GM18517 (cell line): ENCODE measurements around the gene FAM83G.
"Not testable (repeated sequence)": the region's sequence is repeated elsewhere in the genome, so short reads cannot be mapped to it uniquely, and the experiment has no call there.

ENCODE experiments used
- ATAC-seq: cut with Tn5 transposase; IDR thresholded peaks from one replicate; pipeline ENCODE4 v1.9.1; 2021; ENCODE audit warnings: mild to moderate bottlenecking, moderate library complexity; ENCODE audit not compliant: unreplicated experiment

The FAM83G gene

GRCh38 chr17:19023209-19023999, 18.8 kb upstream of the FAM83G start:
- no peak for ATAC-seq

DNA sequence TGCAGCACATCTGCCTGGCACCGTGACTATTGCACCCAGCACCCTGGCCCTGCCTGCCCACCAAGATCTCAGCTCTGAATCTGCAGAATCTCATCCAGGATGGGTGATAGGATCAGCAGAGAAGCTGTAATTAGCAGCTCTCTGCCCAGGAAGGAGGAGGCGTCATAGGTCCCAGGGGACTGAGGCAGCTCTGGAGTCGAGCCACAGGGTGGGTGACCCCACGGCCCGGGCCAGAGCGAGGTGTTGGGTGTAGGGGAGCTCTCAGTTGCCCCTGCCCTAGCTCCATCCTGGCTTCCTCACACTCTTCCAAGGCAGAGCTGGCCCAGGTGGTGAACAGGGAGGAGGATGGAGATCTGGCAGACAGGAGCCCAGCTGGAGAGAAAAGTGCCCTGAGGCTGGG, 18.2 kb upstream of the FAM83G start:
- no peak for ATAC-seq

- ATAC-seq: no peak
These were observed 17.6 kb upstream of the FAM83G start for GRCh38 chr17:19022128-19022527.

DNA sequence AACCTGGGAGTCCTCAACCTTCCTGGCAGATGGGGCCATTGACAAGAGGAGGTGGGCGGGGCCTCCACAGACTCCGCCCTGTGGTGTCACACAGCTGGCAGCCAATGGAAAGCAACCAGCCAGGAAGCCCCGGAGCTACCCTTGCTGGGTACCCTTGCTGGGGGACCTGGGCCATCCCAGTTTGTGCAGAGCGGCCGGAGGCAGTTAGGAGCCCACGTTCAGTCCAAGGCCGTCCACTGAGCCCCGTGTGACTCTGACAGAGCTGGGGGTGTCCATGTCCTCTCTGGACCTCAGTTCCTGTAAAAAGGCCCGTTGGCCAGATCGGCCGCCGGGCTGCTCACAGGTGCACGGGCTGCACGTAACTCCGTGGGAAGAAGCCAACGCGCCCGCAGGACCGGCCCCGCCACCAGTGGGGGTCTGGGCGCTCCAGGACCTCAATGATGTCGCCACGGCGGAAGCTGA, 17.1 kb upstream of the FAM83G start:
- no peak for ATAC-seq

GRCh38 chr17:19021011-19021621, 16.6 kb upstream of the FAM83G start:
- ATAC-seq: not testable (repeated sequence)

- ATAC-seq: no peak
These were observed 15.5 kb upstream of the FAM83G start for GRCh38 chr17:19020016-19020415.

DNA sequence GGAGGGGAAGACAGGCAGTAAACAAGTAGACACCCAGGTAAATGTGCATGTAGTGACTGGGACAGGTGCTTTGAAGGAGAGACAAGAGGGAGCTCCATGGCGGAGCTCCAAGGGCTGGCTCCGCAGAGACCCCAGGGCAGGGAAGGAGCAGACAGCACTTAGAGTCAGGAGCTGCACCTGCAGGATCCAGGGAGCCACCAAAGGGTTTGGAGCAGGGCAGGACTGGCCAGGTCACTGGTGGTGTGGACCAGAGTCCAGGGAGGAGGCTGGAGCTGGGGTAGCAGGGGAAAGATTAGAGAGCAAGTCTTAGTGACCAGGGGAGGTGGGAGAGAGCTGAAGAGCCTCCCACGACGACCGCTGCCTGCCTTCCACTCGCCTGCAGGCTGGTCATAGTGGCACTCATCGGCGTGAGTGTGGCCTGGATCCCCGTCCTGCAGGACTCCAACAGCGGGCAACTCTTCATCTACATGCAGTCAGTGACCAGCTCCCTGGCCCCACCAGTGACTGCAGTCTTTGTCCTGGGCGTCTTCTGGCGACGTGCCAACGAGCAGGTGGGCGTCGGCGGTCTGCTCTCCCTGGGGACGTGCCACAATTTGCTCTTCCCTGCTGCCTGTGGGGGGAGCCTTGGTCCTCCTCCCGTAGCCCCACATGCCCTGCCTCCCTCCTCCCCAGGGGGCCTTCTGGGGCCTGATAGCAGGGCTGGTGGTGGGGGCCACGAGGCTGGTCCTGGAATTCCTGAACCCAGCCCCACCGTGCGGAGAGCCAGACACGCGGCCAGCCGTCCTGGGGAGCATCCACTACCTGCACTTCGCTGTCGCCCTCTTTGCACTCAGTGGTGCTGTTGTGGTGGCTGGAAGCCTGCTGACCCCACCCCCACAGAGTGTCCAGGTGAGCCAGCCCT, 14.7 kb upstream of the FAM83G start:
- ATAC-seq: no peak

DNA sequence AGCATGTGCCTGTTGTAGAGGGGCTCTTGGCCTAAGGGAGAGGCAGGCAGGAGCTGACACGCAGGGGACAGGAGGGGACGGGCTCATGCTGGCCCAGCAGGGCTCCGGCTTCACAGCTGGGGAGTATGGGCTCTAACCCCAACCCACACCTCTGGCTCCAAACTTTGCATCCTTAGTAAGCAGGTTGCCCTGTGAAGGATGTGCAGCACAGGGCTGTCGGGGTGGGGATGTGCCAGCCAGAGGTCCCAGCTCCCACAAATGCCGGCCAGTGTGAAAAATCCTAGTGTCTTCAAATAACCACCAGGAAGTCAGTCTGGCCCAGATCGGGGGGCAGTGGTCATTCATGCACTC, 14.0 kb upstream of the FAM83G start:
- ATAC-seq: no peak

GRCh38 chr17:19017804-19018599, 13.4 kb upstream of the FAM83G start:
- ATAC-seq: no peak

- ATAC-seq: no peak
These were observed 12.8 kb upstream of the FAM83G start for GRCh38 chr17:19017401-19017800.

DNA sequence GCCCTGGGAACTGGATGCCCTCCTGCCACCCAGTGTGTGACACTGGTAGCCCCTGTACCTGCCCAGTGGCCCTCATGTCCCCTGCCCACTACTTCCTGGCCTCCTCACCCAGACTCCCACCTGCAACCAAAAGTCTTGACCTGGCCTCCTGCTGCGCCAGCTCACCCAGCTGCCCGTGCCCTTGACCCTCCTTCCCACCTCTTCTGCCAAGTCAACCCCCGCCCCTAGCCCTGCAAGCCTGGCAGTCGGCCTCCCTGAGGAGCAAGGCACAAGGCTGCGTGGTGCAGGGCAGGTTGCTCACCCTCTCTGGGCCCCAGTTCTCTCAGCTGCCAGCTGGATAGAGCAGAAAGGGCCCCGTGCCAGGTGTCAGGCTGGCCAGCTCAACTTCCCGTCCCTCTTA, 12.3 kb upstream of the FAM83G start:
- ATAC-seq: no peak

DNA sequence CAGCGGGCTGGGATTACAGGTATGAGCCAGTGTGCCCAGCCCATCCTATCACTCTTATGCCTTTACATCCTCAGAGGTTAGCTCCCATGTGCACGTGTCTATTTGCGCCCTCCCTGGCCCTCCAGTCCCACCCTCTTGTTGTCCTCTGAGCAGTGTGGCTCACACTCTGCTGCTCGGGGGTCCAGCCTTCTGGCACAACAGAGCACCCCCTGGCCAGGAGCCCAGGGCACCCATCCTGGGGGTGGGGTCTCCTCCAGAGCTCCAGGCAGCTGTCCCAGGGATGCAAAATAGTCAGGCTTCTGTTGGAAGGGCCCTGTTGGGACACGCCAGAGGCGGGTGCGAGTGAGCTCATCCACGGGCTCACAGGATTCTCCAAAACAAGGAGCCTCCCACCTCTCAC, 11.7 kb upstream of the FAM83G start:
- ATAC-seq: no peak

GRCh38 chr17:19015428-19015827, 10.9 kb upstream of the FAM83G start:
- no peak for ATAC-seq

GRCh38 chr17:19014628-19015215, 10.2 kb upstream of the FAM83G start:
- ATAC-seq: no peak

DNA sequence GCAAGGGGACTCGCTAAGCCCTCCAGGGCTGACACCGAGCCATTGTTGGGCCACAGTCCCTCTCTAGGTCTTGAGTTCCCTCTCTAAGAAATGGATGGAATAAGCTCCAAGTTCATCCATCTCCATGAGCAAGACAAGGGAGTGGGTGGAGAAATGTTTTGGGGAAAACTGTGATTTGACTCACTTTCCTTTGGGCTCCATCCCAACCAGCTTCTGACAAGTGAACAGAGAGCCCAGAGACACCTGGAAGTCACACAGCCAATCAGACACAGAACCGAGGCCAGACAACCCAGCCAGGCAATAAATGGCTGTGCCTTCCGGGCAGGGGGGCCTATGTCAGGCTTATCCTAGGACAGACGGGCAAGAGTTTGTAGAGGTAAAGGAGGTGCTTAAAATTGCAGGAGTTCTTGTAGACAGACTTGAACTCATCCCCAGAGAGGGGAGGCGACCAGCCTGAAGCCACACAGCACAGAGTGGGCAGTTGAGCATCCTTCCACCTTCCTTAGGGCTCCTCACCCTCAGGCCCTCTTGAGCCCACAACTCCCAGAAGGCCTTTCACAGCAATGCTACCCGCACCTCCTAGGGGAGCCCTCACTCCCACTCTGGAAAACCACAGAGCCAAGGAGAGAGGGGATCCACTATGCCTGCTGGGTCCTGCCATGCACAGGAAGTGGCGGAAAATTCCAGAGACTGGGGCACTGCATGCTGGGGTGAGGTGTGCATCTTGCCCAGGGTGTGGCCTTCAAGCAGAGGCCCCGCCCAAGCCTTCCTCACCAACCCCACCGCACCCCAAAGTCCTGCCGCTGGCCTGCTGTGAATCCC, 9.5 kb upstream of the FAM83G start:
- no peak for ATAC-seq

GRCh38 chr17:19013226-19013625, 8.7 kb upstream of the FAM83G start:
- no peak for ATAC-seq

GRCh38 chr17:19012171-19013080, 7.9 kb upstream of the FAM83G start:
- ATAC-seq: no peak

DNA sequence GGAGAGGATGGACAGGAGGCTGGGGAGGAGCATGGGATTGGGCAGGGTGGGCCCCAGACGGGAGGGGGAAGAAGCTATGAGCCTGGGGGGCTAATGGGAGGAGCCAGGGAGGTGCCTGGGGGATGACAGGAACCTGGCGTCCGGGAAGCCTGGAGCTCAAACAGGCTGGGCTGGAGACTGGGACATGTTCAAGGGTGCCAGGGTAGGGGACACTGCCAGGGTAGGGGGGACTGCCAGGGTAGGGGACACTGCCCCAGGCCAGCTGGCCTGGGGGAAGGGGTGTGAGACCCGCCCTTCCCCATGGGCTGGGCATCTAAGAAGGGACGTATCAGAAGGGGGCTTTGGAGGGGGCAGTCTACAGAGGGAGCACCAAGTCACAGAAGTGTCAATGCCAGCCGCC, 7.0 kb upstream of the FAM83G start:
- no peak for ATAC-seq
